Pancreas (tissue), 10 donors: ENCODE results near the gene KIT. TPM values are rescaled to one million over a fixed set of nuclear protein-coding genes. Genes with fewer than 3 reads are reported as not detected.

ENCODE experiments used
- ATAC-seq, 4 donors: fragments of 200-7000 bp; cut with Tn5 transposase; one replicate each; pipeline versions ENCODE4 v1.8.0 to v1.9.1; 2020; ENCODE audit warnings: mild to moderate bottlenecking in 4 of 4, moderate library complexity in 4 of 4
- DNase-seq, 6 donors: peaks; one replicate each; pipeline ENCODE4 v3.0.0-alpha.2; 2020
- FAIRE-seq: peaks from 2 replicates; lab custom pipeline; 2012; peaks lifted over from hg19 to GRCh38; lab: Jason Lieb, UNC
- H3K27ac ChIP-seq, 4 donors: fragments of 200-600 bp; sonication (generic); 1 replicate in 3 of 4; 2 replicates in 1 of 4; pipeline versions ENCODE4 v1.5.0 to v1.8.0; 2020
- H3K27me3 ChIP-seq, 4 donors: fragments of 200-600 bp; one replicate each; pipeline ENCODE4 v1.8.0; 2021
- H3K36me3 ChIP-seq, 3 donors: fragments of 200-600 bp; sonication (generic) in 1 of 3; one replicate each; pipeline versions ENCODE4 v1.5.0 to v1.8.0; 2020 to 2021
- H3K4me1 ChIP-seq, 3 donors: fragments of 200-600 bp; one replicate each; pipeline ENCODE4 v1.8.0; 2021
- H3K4me3 ChIP-seq, 4 donors: fragments of 200-600 bp; sonication (generic) in 2 of 4; one replicate each; pipeline versions ENCODE4 v1.5.0 to v1.8.0; 2020 to 2021
- H3K9me3 ChIP-seq, 4 donors: fragments of 200-600 bp; one replicate each; pipeline ENCODE4 v1.8.0; 2021
- CTCF ChIP-seq, 4 donors: fragments of 200-600 bp; sonication (generic) in 3 of 4; IDR thresholded peaks; one replicate each; pipeline versions ENCODE4 v1.5.0 to v1.8.0; 2021; ENCODE audit warnings: antibody characterized with exemption in 4 of 4
- WGBS, 2 donors: extraction: QIAGEN DNeasy Blood & Tissue Kit; methylation state at CpG; one replicate each; pipeline ENCODE4 v1.1.7; 2013; 5-methylcytosine and 5-hydroxymethylcytosine counted together
- intact Hi-C, 3 donors: fragments of 100-400 bp; cut with DNase I; formaldehyde crosslinking; loops; one replicate each; pipeline versions ENCODE4 v1.11.1 to v1.14.2; 2022
- polyA plus RNA-seq, 2 donors: library from polyadenylated mRNA; stranded (reverse); fragments of 200-250 nt; gene quantifications; one replicate each; pipeline ENCODE4 v1.2.3, GENCODE V29; 2013
- total RNA-seq, 6 donors: library from RNA; stranded (reverse); fragmentation: NEBNext Ultra II Directional in 4 of 6; extraction: Animal tissue kit (Norgen Biotek cat#: 25700) in 4 of 6; gene quantifications; one replicate each; pipeline versions ENCODE4 v1.2.1 to v1.2.4, GENCODE V29; 2021 to 2023
- donor health status: healthy with polysubstance abuse.
- donor health status: DM: no; HTN: no; CAD: no; lungs with moderate emphysema.
- donor health status: DM: no; HTN: no; CAD: no.
- donor health status: control.
- donor health status: control.
- donor health status: Bipolar disorder and iron deficiency.
- donor health status: DM: yes; HTN: yes; CAD: no.
- donor health status: DM: no; HTN: no; CAD: no.
- donor health status: DM: no; HTN: no; CAD: no.
- donor health status: DM: yes; HTN: yes; CAD: no.

KIT gene
- total and polyA plus RNA-seq, 8 donors = 0.23 to 4.0 (median 1.4) TPM

GRCh38 chr4:54662901-54663585 lies 5.3 kb downstream of the KIT start:
- no peak for ATAC-seq
- TF ChIP-seq CTCF (IDR thresholded peaks at IDR 0.05) = no peak
- H3K36me3 ChIP-seq = no peaks in the 10 kb centered on the region
- no peak overlapping the region for H3K4me3 ChIP-seq
- H3K27ac ChIP-seq = no peak overlapping the region
- intact Hi-C loops = no loop called here
- no peaks in the 10 kb centered on the region for H3K9me3 ChIP-seq
- no peak for FAIRE-seq
- 50 to 69% methylated on average over 6 of the region's 6 CpGs for WGBS, 2 donors
- H3K27me3 ChIP-seq = no peaks in the 10 kb centered on the region
- DNase-seq = no peak
- H3K4me1 ChIP-seq = peaks cover 0 to 8% (median 5%) of the 10 kb centered on the region in 3 donors

GRCh38 chr4:54664400-54664799 lies 6.6 kb downstream of the KIT start:
- Histone ChIP-seq H3K4me1 (peaks cover 0 to 6% (median 5%) of the 10 kb centered on the region in 3 donors), H3K36me3 (no peaks in the 10 kb centered on the region), H3K4me3 (no peak overlapping the region), H3K27me3 (no peaks in the 10 kb centered on the region), H3K9me3 (no peaks in the 10 kb centered on the region), H3K27ac (no peak overlapping the region)
- intact Hi-C loops = no loop called here
- FAIRE-seq = no peak
- WGBS, 2 donors = 87 to 88% methylated on average over 6 of the region's 6 CpGs
- ATAC-seq = no peak
- no peak for DNase-seq
- no peak for TF ChIP-seq CTCF (IDR thresholded peaks at IDR 0.05)

GRCh38 chr4:54668014-54668611 lies 10.4 kb downstream of the KIT start:
- no peak for TF ChIP-seq CTCF (IDR thresholded peaks at IDR 0.05)
- ATAC-seq = no peak
- no peaks in the 10 kb centered on the region for H3K4me1 ChIP-seq
- no peak overlapping the region for H3K4me3 ChIP-seq
- no peaks in the 10 kb centered on the region for H3K27me3 ChIP-seq
- H3K27ac ChIP-seq = no peak overlapping the region
- intact Hi-C loops = no loop called here
- no peaks in the 10 kb centered on the region for H3K36me3 ChIP-seq
- FAIRE-seq = no peak
- no peaks in the 10 kb centered on the region for H3K9me3 ChIP-seq
- DNase-seq = no peak
- WGBS, 2 donors = 25 to 26% methylated on average over 6 of the region's 6 CpGs

- ATAC-seq = no peak
- no peak overlapping the region for H3K27ac ChIP-seq
- H3K36me3 ChIP-seq = no peaks in the 10 kb centered on the region
- 98 to 100% methylated on average over 1 of the region's 1 CpG for WGBS, 2 donors
- FAIRE-seq = no peak
- no peaks in the 10 kb centered on the region for H3K9me3 ChIP-seq
- H3K4me3 ChIP-seq = no peak overlapping the region
- no peaks in the 10 kb centered on the region for H3K27me3 ChIP-seq
- H3K4me1 ChIP-seq = no peaks in the 10 kb centered on the region
- intact Hi-C loops = no loop called here
- no peak for DNase-seq
- TF ChIP-seq CTCF (IDR thresholded peaks at IDR 0.05) = no peak
Observed at GRCh38 chr4:54669831-54670230, 12.1 kb downstream of the KIT start.
